ENCODE measurements around the gene GABRG3. TPM values are rescaled to one million over a fixed set of nuclear protein-coding genes. Genes with fewer than 3 reads are reported as not detected.

The GABRG3 gene
- total and polyA plus RNA-seq, 2 donors from 2014 or later = not detected

DNA sequence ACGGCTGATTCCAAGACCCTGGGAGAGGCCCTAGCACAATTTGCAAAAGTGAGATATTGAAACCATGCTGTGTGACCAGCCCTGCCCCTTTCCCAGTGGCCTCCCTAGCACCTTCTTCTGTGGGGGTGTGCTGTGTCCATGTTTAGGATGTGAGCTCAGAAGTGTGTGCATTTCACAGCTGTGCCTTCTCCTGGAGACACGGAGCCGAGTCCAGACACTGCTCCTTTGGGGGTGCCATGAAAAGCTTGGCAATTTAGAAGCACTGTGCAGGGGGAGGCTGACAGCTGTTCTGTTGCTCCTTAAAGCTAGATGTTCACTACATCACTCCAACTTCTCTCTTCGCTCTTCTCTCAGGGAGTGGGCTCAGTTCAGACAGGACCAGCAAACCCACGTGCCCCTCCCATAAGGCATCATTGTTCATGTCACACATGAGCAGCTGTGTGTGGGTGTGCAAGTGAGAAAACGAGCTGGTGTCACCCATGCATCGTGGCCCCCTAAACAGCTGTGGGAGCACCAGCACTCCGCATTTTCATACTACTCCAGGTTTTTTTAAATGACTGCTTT lies 492.6 kb downstream of the GABRG3 start:
- H3K4me1 ChIP-seq (ENCODE audit: control insufficient read depth in 2 of 3, insufficient read depth in 2 of 3, low read depth in 1 of 3, low read length in 3 of 3) = no peaks in the 10 kb centered on the region
- no peak overlapping the region for H3K27ac ChIP-seq (ENCODE audit: low read depth in 2 of 2, low read length in 2 of 2)
- no peaks in the 10 kb centered on the region for H3K36me3 ChIP-seq (ENCODE audit: control insufficient read depth in 2 of 3, insufficient read depth in 3 of 3, low read length in 3 of 3)
- intact Hi-C loops (cut with DNase I) = no loop called here
- no peak overlapping the region for H3K4me3 ChIP-seq (ENCODE audit: low read length in 3 of 3)
- no peak for FAIRE-seq
- TF ChIP-seq, protein P1, sequence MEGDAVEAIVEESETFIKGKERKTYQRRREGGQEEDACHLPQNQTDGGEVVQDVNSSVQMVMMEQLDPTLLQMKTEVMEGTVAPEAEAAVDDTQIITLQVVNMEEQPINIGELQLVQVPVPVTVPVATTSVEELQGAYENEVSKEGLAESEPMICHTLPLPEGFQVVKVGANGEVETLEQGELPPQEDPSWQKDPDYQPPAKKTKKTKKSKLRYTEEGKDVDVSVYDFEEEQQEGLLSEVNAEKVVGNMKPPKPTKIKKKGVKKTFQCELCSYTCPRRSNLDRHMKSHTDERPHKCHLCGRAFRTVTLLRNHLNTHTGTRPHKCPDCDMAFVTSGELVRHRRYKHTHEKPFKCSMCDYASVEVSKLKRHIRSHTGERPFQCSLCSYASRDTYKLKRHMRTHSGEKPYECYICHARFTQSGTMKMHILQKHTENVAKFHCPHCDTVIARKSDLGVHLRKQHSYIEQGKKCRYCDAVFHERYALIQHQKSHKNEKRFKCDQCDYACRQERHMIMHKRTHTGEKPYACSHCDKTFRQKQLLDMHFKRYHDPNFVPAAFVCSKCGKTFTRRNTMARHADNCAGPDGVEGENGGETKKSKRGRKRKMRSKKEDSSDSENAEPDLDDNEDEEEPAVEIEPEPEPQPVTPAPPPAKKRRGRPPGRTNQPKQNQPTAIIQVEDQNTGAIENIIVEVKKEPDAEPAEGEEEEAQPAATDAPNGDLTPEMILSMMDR (IDR thresholded peaks at IDR 0.05; ENCODE audit: borderline replicate concordance, extremely low read depth, insufficient read depth) = no peak
- H3K9me3 ChIP-seq (ENCODE audit: control insufficient read depth in 2 of 3, insufficient read depth in 1 of 3, low read length in 3 of 3) = no peaks in the 10 kb centered on the region
- no peaks in the 10 kb centered on the region for H3K27me3 ChIP-seq (ENCODE audit: control insufficient read depth, insufficient read depth, low read length)
- peak in 1 of 5 donors; percentile 3 for DNase-seq
- no peak overlapping the region for H3K9ac ChIP-seq (ENCODE audit: low read length in 3 of 3)

DNA sequence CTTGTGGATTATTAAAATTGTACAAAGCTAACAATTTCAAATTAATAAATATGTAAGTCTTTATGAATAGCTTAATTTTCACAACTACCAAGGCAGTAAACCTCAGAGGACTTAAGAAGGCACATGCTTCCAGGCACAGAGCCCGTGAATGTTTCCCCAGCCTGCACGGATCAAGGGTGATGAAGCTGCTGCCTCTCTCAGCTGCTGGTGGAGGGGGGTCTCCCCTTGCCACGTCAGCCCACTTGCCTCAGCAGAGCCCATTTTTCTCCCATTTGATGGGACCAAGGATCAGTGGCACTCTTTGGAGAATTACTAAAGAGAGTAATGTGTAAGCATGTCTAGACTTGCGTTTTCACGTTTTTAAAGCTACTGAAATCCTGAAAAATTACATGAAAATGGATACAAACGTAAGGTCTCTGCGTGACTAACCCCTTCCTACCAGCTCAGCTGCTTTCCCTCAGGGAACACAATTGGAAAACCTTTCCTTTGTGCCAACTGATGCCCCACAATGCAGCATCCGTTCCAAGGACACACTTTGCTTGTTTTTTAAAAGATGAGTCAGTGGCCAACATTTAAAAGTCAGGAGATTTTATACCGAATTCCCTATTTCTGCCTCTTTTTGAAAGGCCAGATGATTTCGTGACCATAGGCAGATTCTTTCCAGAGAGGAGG lies 494.1 kb downstream of the GABRG3 start:
- Histone ChIP-seq H3K9me3 (ENCODE audit: control insufficient read depth in 2 of 3, insufficient read depth in 1 of 3, low read length in 3 of 3) (no peaks in the 10 kb centered on the region), H3K4me1 (ENCODE audit: control insufficient read depth in 2 of 3, insufficient read depth in 2 of 3, low read depth in 1 of 3, low read length in 3 of 3) (no peaks in the 10 kb centered on the region), H3K36me3 (ENCODE audit: control insufficient read depth in 2 of 3, insufficient read depth in 3 of 3, low read length in 3 of 3) (no peaks in the 10 kb centered on the region), H3K27me3 (ENCODE audit: control insufficient read depth, insufficient read depth, low read length) (no peaks in the 10 kb centered on the region), H3K4me3 (ENCODE audit: low read length in 3 of 3) (no peak overlapping the region), H3K9ac (ENCODE audit: low read length in 3 of 3) (no peak overlapping the region), H3K27ac (ENCODE audit: low read depth in 2 of 2, low read length in 2 of 2) (no peak overlapping the region)
- TF ChIP-seq, protein P1 (IDR thresholded peaks at IDR 0.05; ENCODE audit: borderline replicate concordance, extremely low read depth, insufficient read depth) = no peak
- FAIRE-seq (no peak), DNase-seq (no peak)
- intact Hi-C loops (cut with DNase I) = no loop called here

DNA sequence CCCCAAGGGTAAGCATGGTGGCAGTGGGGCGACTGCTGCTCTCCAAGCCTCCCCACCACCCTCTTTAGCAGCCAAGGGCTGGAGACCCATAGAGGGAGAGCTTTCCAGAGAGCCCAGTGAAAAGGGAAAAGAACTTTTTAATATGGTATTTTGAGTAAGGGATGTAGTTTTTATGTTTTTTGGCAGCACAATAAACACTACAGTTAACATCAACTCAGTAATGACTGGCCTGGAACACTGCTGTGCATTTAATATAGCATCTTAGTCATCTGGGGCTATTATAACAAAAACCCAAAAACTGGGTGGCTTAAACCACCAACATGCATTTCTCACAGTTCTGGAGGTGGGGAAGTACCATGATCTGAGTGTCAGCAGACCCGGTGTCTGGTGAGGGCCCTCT lies 495.8 kb downstream of the GABRG3 start:
- DNase-seq = no peak
- intact Hi-C loops (cut with DNase I) = no loop called here
- no peaks in the 10 kb centered on the region for H3K9me3 ChIP-seq (ENCODE audit: control insufficient read depth in 2 of 3, insufficient read depth in 1 of 3, low read length in 3 of 3)
- TF ChIP-seq, protein P1 (IDR thresholded peaks at IDR 0.05; ENCODE audit: borderline replicate concordance, extremely low read depth, insufficient read depth) = no peak
- no peak for FAIRE-seq
- H3K36me3 ChIP-seq (ENCODE audit: control insufficient read depth in 2 of 3, insufficient read depth in 3 of 3, low read length in 3 of 3) = no peaks in the 10 kb centered on the region
- H3K4me1 ChIP-seq (ENCODE audit: control insufficient read depth in 2 of 3, insufficient read depth in 2 of 3, low read depth in 1 of 3, low read length in 3 of 3) = no peaks in the 10 kb centered on the region
- no peak overlapping the region for H3K4me3 ChIP-seq (ENCODE audit: low read length in 3 of 3)
- no peak overlapping the region for H3K27ac ChIP-seq (ENCODE audit: low read depth in 2 of 2, low read length in 2 of 2)
- H3K9ac ChIP-seq (ENCODE audit: low read length in 3 of 3) = no peak overlapping the region
- H3K27me3 ChIP-seq (ENCODE audit: control insufficient read depth, insufficient read depth, low read length) = no peaks in the 10 kb centered on the region
